GM19240 (cell line): ENCODE data around the gene UBALD2.
"Not testable (repeated sequence)": the region's sequence is repeated elsewhere in the genome, so short reads cannot be mapped to it uniquely, and the experiment has no call there.

Experiments used
- DNase-seq: peaks from one replicate; pipeline ENCODE4 v3.0.0; 2011; ENCODE audit warnings: low spot score; ENCODE audit not compliant: insufficient read length

Gene UBALD2

GRCh38 chr17:76265624-76266243 lies 586 bp downstream of the UBALD2 start:
- no peak for DNase-seq

- DNase-seq: no peak
Measured at GRCh38 chr17:76266244-76266938, 1.2 kb downstream of the UBALD2 start.

GRCh38 chr17:76267051-76267576 lies 2.0 kb downstream of the UBALD2 start:
- no peak for DNase-seq

GRCh38 chr17:76267581-76268001 lies 2.4 kb downstream of the UBALD2 start:
- not testable (repeated sequence) for DNase-seq

- no peak for DNase-seq
Measured at GRCh38 chr17:76268015-76268749, 3.0 kb downstream of the UBALD2 start.

GRCh38 chr17:76268991-76269981 lies 4.1 kb downstream of the UBALD2 start:
- DNase-seq: no peak

GRCh38 chr17:76270127-76270592 lies 5.0 kb downstream of the UBALD2 start:
- DNase-seq: no peak

GRCh38 chr17:76270770-76271668 lies 5.9 kb downstream of the UBALD2 start:
- no peak for DNase-seq

GRCh38 chr17:76271669-76272540 lies 6.8 kb downstream of the UBALD2 start:
- DNase-seq: peak; percentile 60

- no peak for DNase-seq
Measured at GRCh38 chr17:76272541-76273444, 7.6 kb downstream of the UBALD2 start.

- no peak for DNase-seq
Measured at GRCh38 chr17:76273445-76274111, 8.4 kb downstream of the UBALD2 start.

GRCh38 chr17:76274112-76274956 lies 9.2 kb downstream of the UBALD2 start:
- no peak for DNase-seq

- DNase-seq: no peak
Measured at GRCh38 chr17:76275382-76276068, 10.4 kb downstream of the UBALD2 start.

GRCh38 chr17:76276069-76276431 lies 10.9 kb downstream of the UBALD2 start:
- DNase-seq: no peak

- DNase-seq: no peak
Measured at GRCh38 chr17:76276461-76277299, 11.5 kb downstream of the UBALD2 start.
